Liver (tissue), 3 donors: ENCODE results near the gene CTNNA2.

Experiments used
- FOXA1 ChIP-seq: IDR thresholded peaks from 2 replicates; pipeline ENCODE4 v1.6.1; 2016; ENCODE audit warnings: antibody characterized with exemption
- RAD21 ChIP-seq, 2 donors: IDR thresholded peaks; 2 replicates each; pipeline ENCODE4 v1.6.1; 2016; ENCODE audit warnings: antibody characterized with exemption in 2 of 2, mild to moderate bottlenecking in 2 of 2
- TAF1 ChIP-seq: conservative IDR thresholded peaks from 2 replicates; pipeline ENCODE4 v1.6.1; 2016; ENCODE audit warnings: antibody characterized with exemption, mild to moderate bottlenecking
- YY1 ChIP-seq: IDR thresholded peaks from 2 replicates; pipeline ENCODE4 v1.6.1; 2016; ENCODE audit warnings: antibody characterized with exemption, mild to moderate bottlenecking
- TF ChIP-seq, protein P1 (sequence below): fragments of 150-350 bp; IDR thresholded peaks from 2 replicates; pipeline ENCODE4 v1.5.1; 2017; ENCODE audit warnings: improper control_type of control experiment, low read depth, low read length; ENCODE audit not compliant: missing input control
- TF ChIP-seq, protein P2 (sequence below): IDR thresholded peaks from 2 replicates; pipeline ENCODE4 v1.6.1; 2016; ENCODE audit warnings: antibody characterized with exemption
- TF ChIP-seq, protein P3 (sequence below): IDR thresholded peaks from 2 replicates; pipeline ENCODE4 v1.6.1; 2016; ENCODE audit warnings: antibody characterized with exemption, mild to moderate bottlenecking
- donor health status: healthy.
- donor health status: healthy.

DNA sequence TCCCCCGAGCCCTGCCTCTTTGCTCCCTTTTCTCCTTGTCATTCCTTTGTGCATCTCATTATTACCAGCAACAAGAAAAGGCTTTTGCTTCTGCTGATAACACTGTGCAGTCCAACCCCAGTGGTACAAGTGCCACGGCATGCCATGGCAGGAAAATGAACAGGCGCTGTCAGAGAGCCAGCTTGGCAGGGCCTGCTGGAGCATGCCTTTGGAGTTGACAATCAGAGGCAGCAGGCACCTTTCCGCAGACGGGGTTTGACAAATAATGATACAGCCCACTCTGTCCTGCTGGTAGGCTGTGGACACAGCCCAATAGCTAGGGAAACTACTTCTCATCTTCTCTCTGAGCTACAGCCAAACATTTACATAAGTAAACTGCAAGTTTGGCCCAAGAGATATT lies 1035.6 kb downstream of the CTNNA2 start:
- TF ChIP-seq TAF1 = no peak
- TF ChIP-seq, protein P1, sequence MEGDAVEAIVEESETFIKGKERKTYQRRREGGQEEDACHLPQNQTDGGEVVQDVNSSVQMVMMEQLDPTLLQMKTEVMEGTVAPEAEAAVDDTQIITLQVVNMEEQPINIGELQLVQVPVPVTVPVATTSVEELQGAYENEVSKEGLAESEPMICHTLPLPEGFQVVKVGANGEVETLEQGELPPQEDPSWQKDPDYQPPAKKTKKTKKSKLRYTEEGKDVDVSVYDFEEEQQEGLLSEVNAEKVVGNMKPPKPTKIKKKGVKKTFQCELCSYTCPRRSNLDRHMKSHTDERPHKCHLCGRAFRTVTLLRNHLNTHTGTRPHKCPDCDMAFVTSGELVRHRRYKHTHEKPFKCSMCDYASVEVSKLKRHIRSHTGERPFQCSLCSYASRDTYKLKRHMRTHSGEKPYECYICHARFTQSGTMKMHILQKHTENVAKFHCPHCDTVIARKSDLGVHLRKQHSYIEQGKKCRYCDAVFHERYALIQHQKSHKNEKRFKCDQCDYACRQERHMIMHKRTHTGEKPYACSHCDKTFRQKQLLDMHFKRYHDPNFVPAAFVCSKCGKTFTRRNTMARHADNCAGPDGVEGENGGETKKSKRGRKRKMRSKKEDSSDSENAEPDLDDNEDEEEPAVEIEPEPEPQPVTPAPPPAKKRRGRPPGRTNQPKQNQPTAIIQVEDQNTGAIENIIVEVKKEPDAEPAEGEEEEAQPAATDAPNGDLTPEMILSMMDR = no peak
- TF ChIP-seq FOXA1 = no peak
- TF ChIP-seq, protein P2, sequence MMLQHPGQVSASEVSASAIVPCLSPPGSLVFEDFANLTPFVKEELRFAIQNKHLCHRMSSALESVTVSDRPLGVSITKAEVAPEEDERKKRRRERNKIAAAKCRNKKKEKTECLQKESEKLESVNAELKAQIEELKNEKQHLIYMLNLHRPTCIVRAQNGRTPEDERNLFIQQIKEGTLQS = no peak
- no peak for TF ChIP-seq YY1
- TF ChIP-seq, protein P3, sequence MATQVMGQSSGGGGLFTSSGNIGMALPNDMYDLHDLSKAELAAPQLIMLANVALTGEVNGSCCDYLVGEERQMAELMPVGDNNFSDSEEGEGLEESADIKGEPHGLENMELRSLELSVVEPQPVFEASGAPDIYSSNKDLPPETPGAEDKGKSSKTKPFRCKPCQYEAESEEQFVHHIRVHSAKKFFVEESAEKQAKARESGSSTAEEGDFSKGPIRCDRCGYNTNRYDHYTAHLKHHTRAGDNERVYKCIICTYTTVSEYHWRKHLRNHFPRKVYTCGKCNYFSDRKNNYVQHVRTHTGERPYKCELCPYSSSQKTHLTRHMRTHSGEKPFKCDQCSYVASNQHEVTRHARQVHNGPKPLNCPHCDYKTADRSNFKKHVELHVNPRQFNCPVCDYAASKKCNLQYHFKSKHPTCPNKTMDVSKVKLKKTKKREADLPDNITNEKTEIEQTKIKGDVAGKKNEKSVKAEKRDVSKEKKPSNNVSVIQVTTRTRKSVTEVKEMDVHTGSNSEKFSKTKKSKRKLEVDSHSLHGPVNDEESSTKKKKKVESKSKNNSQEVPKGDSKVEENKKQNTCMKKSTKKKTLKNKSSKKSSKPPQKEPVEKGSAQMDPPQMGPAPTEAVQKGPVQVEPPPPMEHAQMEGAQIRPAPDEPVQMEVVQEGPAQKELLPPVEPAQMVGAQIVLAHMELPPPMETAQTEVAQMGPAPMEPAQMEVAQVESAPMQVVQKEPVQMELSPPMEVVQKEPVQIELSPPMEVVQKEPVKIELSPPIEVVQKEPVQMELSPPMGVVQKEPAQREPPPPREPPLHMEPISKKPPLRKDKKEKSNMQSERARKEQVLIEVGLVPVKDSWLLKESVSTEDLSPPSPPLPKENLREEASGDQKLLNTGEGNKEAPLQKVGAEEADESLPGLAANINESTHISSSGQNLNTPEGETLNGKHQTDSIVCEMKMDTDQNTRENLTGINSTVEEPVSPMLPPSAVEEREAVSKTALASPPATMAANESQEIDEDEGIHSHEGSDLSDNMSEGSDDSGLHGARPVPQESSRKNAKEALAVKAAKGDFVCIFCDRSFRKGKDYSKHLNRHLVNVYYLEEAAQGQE = no peak
- TF ChIP-seq RAD21 (IDR thresholded peaks at IDR 0.05) = no peak
